Natural killer cell (primary cell): ENCODE results near the gene RPTN. TPM values are rescaled to one million over a fixed set of nuclear protein-coding genes. Genes with fewer than 3 reads are reported as not detected.
A peak's percentile ranks its signal among the peaks of the same experiment; 100 is the strongest.

Experiments
- ATAC-seq, 3 donors: fragments of 150-1000 bp in 2 of 3; fragments of 200-7000 bp in 1 of 3; cut with Tn5 transposase; 1 replicate in 1 of 3; 2 replicates in 2 of 3; pipeline ENCODE4 v1.10.0; 2021; ENCODE audit warnings: mild to moderate bottlenecking in 2 of 3, moderate library complexity in 2 of 3
- DNase-seq, 2 donors: peaks; one replicate each; pipeline versions ENCODE4 v3.0.0 to v3.0.0-alpha.2; 2013 to 2021; ENCODE audit warnings: mixed read lengths in 1 of 2
- H3K27ac ChIP-seq: one replicate; pipeline ENCODE4 v1.5.1; 2013; ENCODE audit warnings: mild to moderate bottlenecking, low read length
- H3K27me3 ChIP-seq: one replicate; pipeline ENCODE4 v1.6.1; 2013; ENCODE audit warnings: low read length; ENCODE audit not compliant: control insufficient read depth, insufficient read depth
- H3K36me3 ChIP-seq: one replicate; pipeline ENCODE4 v1.6.1; 2013; ENCODE audit warnings: low read length; ENCODE audit not compliant: control insufficient read depth, insufficient read depth
- H3K4me1 ChIP-seq: one replicate; pipeline ENCODE4 v1.6.1; 2013; ENCODE audit warnings: low read length; ENCODE audit not compliant: control insufficient read depth, insufficient read depth
- H3K4me3 ChIP-seq: one replicate; pipeline ENCODE4 v1.5.1; 2013; ENCODE audit warnings: low read length
- H3K9me3 ChIP-seq: one replicate; pipeline ENCODE4 v1.6.1; 2013; ENCODE audit warnings: low read length; ENCODE audit not compliant: control insufficient read depth, insufficient read depth
- H3K27ac Mint-ChIP-seq, 2 donors: one replicate each; pipeline ENCODE4 v1.8.0; 2022; ENCODE audit warnings: mild to moderate bottlenecking in 2 of 2, mixed read lengths in 2 of 2, moderate library complexity in 1 of 2
- H3K27me3 Mint-ChIP-seq, 2 donors: one replicate each; pipeline ENCODE4 v1.8.0; 2022; ENCODE audit warnings: low read depth in 2 of 2, mixed read lengths in 2 of 2
- H3K36me3 Mint-ChIP-seq: one replicate; pipeline ENCODE4 v1.8.0; 2022; ENCODE audit warnings: mixed read lengths
- H3K4me1 Mint-ChIP-seq, 2 donors: one replicate each; pipeline ENCODE4 v1.8.0; 2022; ENCODE audit warnings: mixed read lengths in 2 of 2
- H3K4me3 Mint-ChIP-seq: one replicate; pipeline ENCODE4 v1.8.0; 2022; ENCODE audit warnings: mild to moderate bottlenecking, moderate library complexity, mixed read lengths
- H3K9me3 Mint-ChIP-seq, 2 donors: one replicate each; pipeline ENCODE4 v1.8.0; 2022; ENCODE audit warnings: mixed read lengths in 2 of 2
- WGBS: methylation state at CpG from one replicate; pipeline ENCODE4 v1.1.7; 2013; ENCODE audit warnings: missing lambda C conversion rate; ENCODE audit not compliant: insufficient coverage; 5-methylcytosine and 5-hydroxymethylcytosine counted together
- intact Hi-C: fragments of 100-400 bp; cut with micrococcal nuclease; formaldehyde crosslinking; loops from one replicate; pipeline ENCODE4 v1.14.2; 2022
- total RNA-seq, 4 donors: library from RNA; stranded (reverse); fragments of 120-200 nt in 1 of 4; gene quantifications; one replicate each; pipeline versions ENCODE4 v1.2.3 to v1.2.4, GENCODE V29; 2013 to 2022
- TF ChIP-seq, protein P1 (sequence below): fragments of 200-600 bp; IDR thresholded peaks from one replicate; pipeline ENCODE4 v1.8.0; 2022; ENCODE audit warnings: antibody characterized with exemption

RPTN gene
- total RNA-seq, 3 donors from 2014 or later (not counting 1 experiment from before 2014, with no cell fraction given), result not detected

DNA sequence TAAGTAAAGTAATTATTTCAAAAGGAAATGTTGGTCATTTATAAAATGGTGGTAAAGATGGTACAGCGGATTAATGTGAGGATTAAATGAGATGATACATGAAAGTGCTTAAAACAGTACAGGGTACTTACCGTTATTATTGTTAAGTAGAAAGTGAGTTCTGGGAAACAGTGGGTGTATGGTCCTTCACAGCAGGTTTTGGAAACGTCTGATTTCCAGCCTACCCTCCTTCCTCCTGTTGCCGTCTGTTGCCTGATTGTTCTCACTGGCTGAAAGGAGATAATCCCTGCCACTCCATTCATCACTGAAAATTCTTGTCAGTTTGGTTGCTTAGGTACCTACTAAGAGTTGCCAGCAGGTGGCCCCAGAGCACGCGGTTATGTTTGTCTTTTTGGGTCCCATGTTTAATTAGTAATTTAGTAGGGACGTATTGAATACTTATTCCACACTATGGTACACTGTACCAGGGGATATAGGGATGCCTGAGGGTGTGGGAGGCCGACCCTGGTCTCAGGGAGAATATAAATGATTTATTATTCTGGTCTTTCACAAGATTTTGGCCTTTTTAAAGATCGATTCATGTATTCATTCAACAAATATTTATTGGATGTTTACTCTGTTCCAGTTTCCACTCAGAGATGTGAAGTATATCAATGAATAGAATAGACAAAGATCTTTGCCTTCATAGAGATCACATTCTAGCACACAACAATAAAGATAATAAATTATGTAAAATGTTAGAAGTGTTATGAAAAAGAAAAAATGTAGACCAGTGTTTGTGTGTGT is 30.8 kb upstream of the RPTN start:
- peak overlapping the region; percentile 72 for H3K4me3 ChIP-seq
- H3K36me3 ChIP-seq, result no peaks in the 10 kb centered on the region
- peaks cover 0 to 9% of the 10 kb centered on the region in 2 donors for H3K27me3 Mint-ChIP-seq
- peak overlapping the region; percentile 84 for H3K4me3 Mint-ChIP-seq
- ATAC-seq (peak; percentile 64 to 73 (median 68)), DNase-seq (peak; percentile 45 to 83)
- peaks cover 15% of the 10 kb centered on the region for H3K4me1 ChIP-seq
- intact Hi-C loops, result loop anchor here (2.0 to 5.0 kb wide), 2 partner anchors 157 to 252 kb away; no protein-coding TSS in a partner anchor
- H3K4me1 Mint-ChIP-seq, result peaks cover 6 to 14% of the 10 kb centered on the region in 2 donors
- H3K36me3 Mint-ChIP-seq, result no peaks in the 10 kb centered on the region
- TF ChIP-seq, protein P1, sequence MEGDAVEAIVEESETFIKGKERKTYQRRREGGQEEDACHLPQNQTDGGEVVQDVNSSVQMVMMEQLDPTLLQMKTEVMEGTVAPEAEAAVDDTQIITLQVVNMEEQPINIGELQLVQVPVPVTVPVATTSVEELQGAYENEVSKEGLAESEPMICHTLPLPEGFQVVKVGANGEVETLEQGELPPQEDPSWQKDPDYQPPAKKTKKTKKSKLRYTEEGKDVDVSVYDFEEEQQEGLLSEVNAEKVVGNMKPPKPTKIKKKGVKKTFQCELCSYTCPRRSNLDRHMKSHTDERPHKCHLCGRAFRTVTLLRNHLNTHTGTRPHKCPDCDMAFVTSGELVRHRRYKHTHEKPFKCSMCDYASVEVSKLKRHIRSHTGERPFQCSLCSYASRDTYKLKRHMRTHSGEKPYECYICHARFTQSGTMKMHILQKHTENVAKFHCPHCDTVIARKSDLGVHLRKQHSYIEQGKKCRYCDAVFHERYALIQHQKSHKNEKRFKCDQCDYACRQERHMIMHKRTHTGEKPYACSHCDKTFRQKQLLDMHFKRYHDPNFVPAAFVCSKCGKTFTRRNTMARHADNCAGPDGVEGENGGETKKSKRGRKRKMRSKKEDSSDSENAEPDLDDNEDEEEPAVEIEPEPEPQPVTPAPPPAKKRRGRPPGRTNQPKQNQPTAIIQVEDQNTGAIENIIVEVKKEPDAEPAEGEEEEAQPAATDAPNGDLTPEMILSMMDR, result peak; percentile 81
- H3K9me3 ChIP-seq, result no peaks in the 10 kb centered on the region
- WGBS, result 11% methylated on average over 4 of the region's 9 CpGs
- H3K27ac Mint-ChIP-seq, result peak overlapping the region in 1 of 2 donors; percentile 81
- no peaks in the 10 kb centered on the region for H3K9me3 Mint-ChIP-seq
- no peaks in the 10 kb centered on the region for H3K27me3 ChIP-seq
- H3K27ac ChIP-seq, result no peak overlapping the region

DNA sequence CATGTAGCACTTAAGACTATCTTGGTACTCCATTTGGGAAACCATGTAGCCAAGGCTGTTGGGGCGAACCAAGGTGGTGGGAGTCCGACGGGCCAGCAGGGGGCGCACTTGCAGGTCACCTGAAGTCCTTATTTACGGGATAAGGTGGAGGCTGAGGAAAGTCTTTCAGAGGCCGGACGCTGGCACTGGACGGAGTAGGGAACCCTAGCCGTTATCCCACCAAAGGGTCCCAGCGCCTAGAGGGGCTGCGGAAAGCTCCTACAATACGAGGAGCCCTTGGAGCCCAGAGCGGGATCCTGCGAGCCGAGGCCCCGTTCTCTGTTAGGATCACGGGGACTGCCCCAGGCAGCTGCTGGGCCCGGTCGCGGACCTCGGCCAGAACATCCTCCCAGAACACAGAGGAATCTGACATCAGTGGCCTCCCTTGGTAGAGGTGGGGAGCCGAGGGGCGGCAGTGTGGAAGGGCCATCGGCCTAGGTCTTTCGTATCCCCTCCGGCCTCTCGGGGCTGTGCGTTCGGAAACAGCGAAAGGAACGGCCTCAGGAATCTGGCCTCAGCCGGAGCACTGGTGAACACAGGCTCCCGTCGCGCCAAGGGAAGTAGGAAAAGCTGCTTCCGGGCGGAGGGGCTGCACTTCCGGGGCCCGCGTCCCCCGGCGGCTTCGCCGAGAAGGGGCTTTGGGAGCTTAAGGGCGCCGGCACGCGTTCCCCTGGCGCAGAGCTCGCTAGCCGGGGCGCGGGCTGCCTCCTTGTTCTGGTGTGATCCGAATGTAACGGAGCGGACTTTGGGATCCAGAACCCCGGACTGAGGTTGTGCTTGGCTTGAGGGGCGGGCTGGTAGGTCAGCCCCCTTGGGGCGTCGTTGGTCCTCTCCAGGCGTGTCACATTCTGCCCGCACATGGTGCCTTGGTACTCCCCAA is 29.9 kb upstream of the RPTN start:
- WGBS, result 6% methylated on average over 62 of the region's 62 CpGs
- Mint-ChIP-seq H3K36me3 (no peaks in the 10 kb centered on the region), H3K4me3 (peak overlapping the region; percentile 84), H3K4me1 (peaks cover 6 to 14% of the 10 kb centered on the region in 2 donors), H3K27me3 (no peaks in the 10 kb centered on the region), H3K27ac (peak overlapping the region in 1 of 2 donors; percentile 81), H3K9me3 (no peaks in the 10 kb centered on the region)
- peak; percentile 75 to 90 for DNase-seq
- Histone ChIP-seq H3K9me3 (no peaks in the 10 kb centered on the region), H3K4me3 (peak overlapping the region; percentile 72), H3K36me3 (no peaks in the 10 kb centered on the region), H3K27me3 (no peaks in the 10 kb centered on the region), H3K27ac (peak overlapping the region; percentile 17), H3K4me1 (peaks cover 15% of the 10 kb centered on the region)
- intact Hi-C loops, result loop anchor here (1.0 to 5.0 kb wide), 2 partner anchors 253 to 269 kb away; no protein-coding TSS in a partner anchor
- peak; percentile 56 to 73 (median 69) for ATAC-seq
- TF ChIP-seq, protein P1, result peak; percentile 90

DNA sequence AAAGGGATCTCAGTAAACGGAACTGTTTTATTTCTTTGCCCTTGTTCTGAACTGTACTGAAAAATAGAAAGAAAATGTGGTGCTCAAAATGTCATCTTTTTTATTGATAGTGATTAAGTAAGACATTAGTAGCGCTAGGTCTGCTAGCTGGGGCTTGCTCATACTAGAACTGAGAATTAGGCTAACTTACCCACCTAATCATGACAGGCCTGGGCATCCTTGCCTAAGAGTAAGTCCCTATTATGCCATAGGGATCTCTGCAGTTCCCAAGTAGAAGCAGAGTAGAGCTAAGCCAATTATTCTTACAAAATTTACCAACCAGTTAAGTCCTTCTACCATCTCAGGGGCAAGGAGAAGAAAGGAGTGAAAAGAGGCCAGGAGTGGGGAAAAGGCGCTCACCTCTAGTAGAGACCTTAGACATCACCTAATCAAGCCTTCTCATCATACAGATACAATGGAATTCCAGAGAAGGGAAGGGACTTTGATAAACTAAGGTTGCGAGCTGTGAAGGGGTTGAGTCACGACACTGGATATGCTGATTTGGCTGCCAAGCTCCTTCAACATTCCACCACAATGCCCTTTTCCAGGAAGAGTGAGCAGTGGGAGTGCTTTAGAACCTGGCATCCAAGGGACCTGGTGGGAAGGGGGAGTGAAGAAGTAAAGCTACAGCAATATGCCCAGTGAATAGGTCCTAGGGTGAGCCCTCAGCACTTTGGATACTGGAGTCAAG is 27.7 kb upstream of the RPTN start:
- intact Hi-C loops, result loop anchor here (5.0 kb wide), 1 partner anchor 256 kb away; no protein-coding TSS in a partner anchor
- Mint-ChIP-seq H3K27ac (no peak overlapping the region), H3K36me3 (no peaks in the 10 kb centered on the region), H3K4me3 (no peak overlapping the region), H3K9me3 (no peaks in the 10 kb centered on the region), H3K4me1 (peaks cover 6 to 14% of the 10 kb centered on the region in 2 donors), H3K27me3 (no peaks in the 10 kb centered on the region)
- TF ChIP-seq, protein P1, result no peak
- WGBS, result 98% methylated on average over 3 of the region's 5 CpGs
- Histone ChIP-seq H3K4me1 (peaks cover 15% of the 10 kb centered on the region), H3K27ac (no peak overlapping the region), H3K27me3 (no peaks in the 10 kb centered on the region), H3K4me3 (no peak overlapping the region), H3K9me3 (no peaks in the 10 kb centered on the region), H3K36me3 (no peaks in the 10 kb centered on the region)
- DNase-seq (no peak), ATAC-seq (no peak)
